ENCODE data around the gene IFI35. TPM values are rescaled to one million over a fixed set of nuclear protein-coding genes. Genes with fewer than 3 reads are reported as not detected.
A peak's percentile ranks its signal among the peaks of the same experiment; 100 is the strongest.

Gene IFI35
- total and polyA plus RNA-seq, 2 donors from 2014 or later = 41.4 to 58.6 TPM

DNA sequence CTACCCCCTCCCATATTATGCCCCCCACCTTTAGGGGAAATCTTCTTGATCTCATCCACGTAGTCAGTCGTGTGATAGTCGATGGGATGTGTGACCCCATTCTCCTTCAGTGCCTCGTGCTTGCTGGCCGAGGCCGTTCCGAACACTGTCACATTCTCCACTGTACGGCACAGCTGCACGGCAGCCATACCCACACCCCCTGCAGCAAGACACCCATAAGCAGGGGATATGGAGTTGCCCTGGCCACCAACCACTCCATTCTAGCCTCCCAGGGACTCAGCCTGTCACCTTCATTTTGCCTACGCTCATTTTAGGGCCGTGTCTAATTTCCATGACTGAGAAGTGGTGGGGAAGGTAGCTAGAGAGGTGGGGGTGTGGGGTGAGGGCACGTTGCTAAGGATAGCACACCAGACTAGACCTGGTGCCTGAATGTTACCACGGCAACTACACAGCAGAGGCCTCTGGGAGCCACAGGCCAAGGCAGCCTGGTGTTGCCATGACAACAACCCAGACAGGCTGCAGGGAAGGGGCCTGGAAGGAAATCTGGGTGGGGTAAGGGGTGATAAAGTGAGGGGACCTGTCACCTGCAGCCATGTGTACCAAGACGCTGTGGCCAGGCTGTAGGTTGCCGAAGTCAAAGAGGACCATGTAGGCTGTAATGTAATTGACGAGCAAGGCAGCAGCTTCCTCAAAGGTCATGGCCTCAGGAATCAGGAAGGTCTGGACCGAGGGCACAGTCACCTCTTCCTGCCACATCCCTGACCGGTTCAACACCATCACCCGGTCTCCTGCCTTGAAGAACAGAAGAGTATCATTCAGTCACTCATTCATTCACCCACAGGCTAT lies 11.6 kb downstream of the IFI35 start:
- Histone ChIP-seq H3K27ac (ENCODE audit: low read depth in 2 of 2, low read length in 2 of 2) (peak overlapping the region in 1 of 2 donors; percentile 11), H3K27me3 (ENCODE audit: control insufficient read depth, insufficient read depth, low read length) (no peaks in the 10 kb centered on the region), H3K4me3 (ENCODE audit: low read length in 3 of 3) (no peak overlapping the region), H3K9ac (ENCODE audit: low read length in 3 of 3) (no peak overlapping the region), H3K36me3 (ENCODE audit: control insufficient read depth in 2 of 3, insufficient read depth in 3 of 3, low read length in 3 of 3) (peaks cover 0 to 3% (median 0%) of the 10 kb centered on the region in 3 donors), H3K4me1 (ENCODE audit: control insufficient read depth in 2 of 3, insufficient read depth in 2 of 3, low read depth in 1 of 3, low read length in 3 of 3) (peaks cover 0 to 17% (median 0%) of the 10 kb centered on the region in 3 donors), H3K9me3 (ENCODE audit: control insufficient read depth in 2 of 3, insufficient read depth in 1 of 3, low read length in 3 of 3) (no peaks in the 10 kb centered on the region)
- TF ChIP-seq, protein P1, sequence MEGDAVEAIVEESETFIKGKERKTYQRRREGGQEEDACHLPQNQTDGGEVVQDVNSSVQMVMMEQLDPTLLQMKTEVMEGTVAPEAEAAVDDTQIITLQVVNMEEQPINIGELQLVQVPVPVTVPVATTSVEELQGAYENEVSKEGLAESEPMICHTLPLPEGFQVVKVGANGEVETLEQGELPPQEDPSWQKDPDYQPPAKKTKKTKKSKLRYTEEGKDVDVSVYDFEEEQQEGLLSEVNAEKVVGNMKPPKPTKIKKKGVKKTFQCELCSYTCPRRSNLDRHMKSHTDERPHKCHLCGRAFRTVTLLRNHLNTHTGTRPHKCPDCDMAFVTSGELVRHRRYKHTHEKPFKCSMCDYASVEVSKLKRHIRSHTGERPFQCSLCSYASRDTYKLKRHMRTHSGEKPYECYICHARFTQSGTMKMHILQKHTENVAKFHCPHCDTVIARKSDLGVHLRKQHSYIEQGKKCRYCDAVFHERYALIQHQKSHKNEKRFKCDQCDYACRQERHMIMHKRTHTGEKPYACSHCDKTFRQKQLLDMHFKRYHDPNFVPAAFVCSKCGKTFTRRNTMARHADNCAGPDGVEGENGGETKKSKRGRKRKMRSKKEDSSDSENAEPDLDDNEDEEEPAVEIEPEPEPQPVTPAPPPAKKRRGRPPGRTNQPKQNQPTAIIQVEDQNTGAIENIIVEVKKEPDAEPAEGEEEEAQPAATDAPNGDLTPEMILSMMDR (IDR thresholded peaks at IDR 0.05; ENCODE audit: borderline replicate concordance, extremely low read depth, insufficient read depth) = no peak
- FAIRE-seq (no peak), DNase-seq (peak; percentile 64 to 85 (median 81))
- intact Hi-C loops (cut with DNase I) = no loop called here

DNA sequence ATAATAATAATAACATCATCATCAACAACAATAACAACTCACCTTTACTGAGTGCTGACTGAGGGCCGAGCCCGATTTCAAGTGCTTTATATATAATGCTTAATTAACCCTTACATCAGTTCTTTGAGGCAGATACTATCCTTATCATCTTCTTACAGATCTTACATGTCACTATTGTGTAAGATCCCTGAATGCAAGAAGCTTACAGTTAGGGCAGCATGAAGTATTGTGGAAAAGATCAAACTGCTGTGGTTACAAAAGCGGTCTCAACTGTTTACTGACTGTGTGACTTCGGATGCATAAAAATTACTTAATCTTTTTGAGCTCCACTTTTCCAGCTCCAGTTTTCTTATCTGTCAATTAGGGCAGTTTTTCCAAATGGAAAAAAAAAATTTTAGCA lies 12.3 kb downstream of the IFI35 start:
- intact Hi-C loops (cut with DNase I) = no loop called here
- H3K27ac ChIP-seq (ENCODE audit: low read depth in 2 of 2, low read length in 2 of 2) = peak overlapping the region in 1 of 2 donors; percentile 11
- no peaks in the 10 kb centered on the region for H3K9me3 ChIP-seq (ENCODE audit: control insufficient read depth in 2 of 3, insufficient read depth in 1 of 3, low read length in 3 of 3)
- H3K4me3 ChIP-seq (ENCODE audit: low read length in 3 of 3) = no peak overlapping the region
- peaks cover 0 to 17% (median 0%) of the 10 kb centered on the region in 3 donors for H3K4me1 ChIP-seq (ENCODE audit: control insufficient read depth in 2 of 3, insufficient read depth in 2 of 3, low read depth in 1 of 3, low read length in 3 of 3)
- FAIRE-seq (no peak), DNase-seq (no peak)
- H3K9ac ChIP-seq (ENCODE audit: low read length in 3 of 3) = no peak overlapping the region
- no peaks in the 10 kb centered on the region for H3K27me3 ChIP-seq (ENCODE audit: control insufficient read depth, insufficient read depth, low read length)
- peaks cover 0 to 3% (median 0%) of the 10 kb centered on the region in 3 donors for H3K36me3 ChIP-seq (ENCODE audit: control insufficient read depth in 2 of 3, insufficient read depth in 3 of 3, low read length in 3 of 3)
- TF ChIP-seq, protein P1 (IDR thresholded peaks at IDR 0.05; ENCODE audit: borderline replicate concordance, extremely low read depth, insufficient read depth) = no peak

DNA sequence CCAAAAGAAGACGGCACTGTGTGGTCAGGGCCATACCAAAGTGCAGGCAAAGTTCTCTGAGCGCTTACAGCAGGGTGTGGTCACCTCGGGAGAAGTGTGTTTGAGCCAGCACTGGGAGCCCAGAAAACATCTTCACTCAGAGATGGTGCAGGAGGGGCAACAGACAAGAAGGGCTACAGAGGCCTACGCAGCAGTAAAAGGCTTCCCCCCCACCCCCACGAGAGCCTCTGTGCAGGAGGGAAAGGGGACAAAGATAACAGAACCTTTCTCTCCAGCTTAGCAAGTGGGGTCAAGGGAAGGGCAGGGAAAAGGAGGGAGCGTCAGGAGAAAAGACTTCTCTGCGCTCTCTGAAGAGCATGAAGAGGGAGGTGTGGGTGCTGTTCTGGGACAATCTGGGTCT lies 12.8 kb downstream of the IFI35 start:
- intact Hi-C loops (cut with DNase I) = no loop called here
- H3K4me3 ChIP-seq (ENCODE audit: low read length in 3 of 3) = no peak overlapping the region
- peak in 1 of 5 donors; percentile 26 for DNase-seq

More for the DNA sequence above, 12.8 kb downstream of the IFI35 start:
- TF ChIP-seq, protein P1 (IDR thresholded peaks at IDR 0.05; ENCODE audit: borderline replicate concordance, extremely low read depth, insufficient read depth) = no peak
- Histone ChIP-seq H3K9ac (ENCODE audit: low read length in 3 of 3) (no peak overlapping the region), H3K27ac (ENCODE audit: low read depth in 2 of 2, low read length in 2 of 2) (peak overlapping the region; percentile 6 to 29), H3K4me1 (ENCODE audit: control insufficient read depth in 2 of 3, insufficient read depth in 2 of 3, low read depth in 1 of 3, low read length in 3 of 3) (peaks cover 0 to 17% (median 0%) of the 10 kb centered on the region in 3 donors), H3K9me3 (ENCODE audit: control insufficient read depth in 2 of 3, insufficient read depth in 1 of 3, low read length in 3 of 3) (no peaks in the 10 kb centered on the region), H3K27me3 (ENCODE audit: control insufficient read depth, insufficient read depth, low read length) (no peaks in the 10 kb centered on the region), H3K36me3 (ENCODE audit: control insufficient read depth in 2 of 3, insufficient read depth in 3 of 3, low read length in 3 of 3) (peaks cover 0 to 1% (median 0%) of the 10 kb centered on the region in 3 donors)
- FAIRE-seq = no peak
